Pulmonary artery endothelial cell (primary cell): Measurements from ENCODE around the gene NT5M. TPM values are rescaled to one million over a fixed set of nuclear protein-coding genes. Genes with fewer than 3 reads are reported as not detected.

Experiments
- DNase-seq: peaks from one replicate; pipeline ENCODE4 v3.0.0-alpha.2; 2011; ENCODE audit warnings: low read depth, low spot score
- total RNA-seq: library from RNA; depleted of rRNA; stranded (reverse); fragments of >200 nt; gene quantifications from 2 replicates; pipeline ENCODE4 v1.2.3, GENCODE V29; 2014

Gene NT5M
- total RNA-seq, 1 donor from 2014 or later: 2.6 TPM

DNA sequence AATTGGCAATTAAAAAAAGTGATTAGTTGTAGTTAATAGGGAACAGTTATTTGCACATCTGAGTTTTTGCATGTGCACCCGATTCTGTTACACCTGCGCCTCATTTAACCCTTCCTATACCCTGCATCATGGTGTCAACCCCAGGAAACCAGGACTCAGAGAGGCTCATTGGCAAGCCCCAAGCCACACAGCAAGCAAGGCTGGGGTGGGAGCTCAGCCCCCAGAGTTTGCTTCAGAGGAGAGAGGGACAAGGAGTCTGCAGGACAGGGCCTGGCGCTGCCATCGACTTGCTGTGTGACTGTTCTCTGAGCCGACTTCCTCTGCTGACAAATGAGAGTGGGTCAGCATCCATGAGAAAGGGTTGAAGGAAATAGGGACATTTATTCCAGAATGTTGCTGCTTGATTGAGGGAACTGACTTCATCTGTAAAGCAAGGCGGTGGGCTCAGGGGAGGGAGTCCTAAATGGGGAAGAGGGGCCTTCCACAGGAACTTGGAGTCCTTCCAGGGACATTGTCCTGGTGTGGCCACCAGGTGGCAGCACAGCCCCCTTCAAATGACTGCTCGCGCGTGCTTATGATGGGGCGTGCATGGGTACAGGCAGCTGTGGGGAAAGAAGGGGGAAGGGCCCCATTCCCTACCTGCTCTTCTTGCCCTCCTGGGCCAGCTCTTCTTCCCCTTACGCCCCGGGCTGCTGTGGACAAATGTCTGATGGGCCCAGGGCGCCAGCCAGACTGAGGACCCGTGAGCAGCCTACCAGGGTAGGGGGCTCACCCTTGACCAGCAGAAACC, 51.6 kb downstream of the NT5M start:
- DNase-seq: no peak

DNA sequence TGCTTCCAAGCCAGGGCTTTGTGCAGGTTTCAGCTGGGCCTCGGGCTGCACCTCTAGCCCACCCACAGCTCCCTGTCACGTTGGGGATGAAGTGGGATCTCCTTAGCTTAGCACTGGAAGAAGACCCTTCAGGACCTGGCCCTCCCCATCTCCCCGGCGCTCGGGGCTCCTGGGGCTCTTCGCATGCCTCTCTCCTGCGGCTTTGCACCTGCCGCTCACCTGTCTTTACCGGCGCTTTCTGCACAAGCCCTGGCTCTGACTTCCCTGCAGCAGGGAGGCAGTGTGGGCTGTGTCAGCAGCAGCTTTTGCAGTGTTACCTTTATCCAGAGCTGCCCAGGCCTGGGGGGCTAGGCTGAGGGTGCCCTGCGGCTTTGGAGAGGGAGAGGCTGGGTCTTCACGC, 52.3 kb downstream of the NT5M start:
- no peak for DNase-seq

DNA sequence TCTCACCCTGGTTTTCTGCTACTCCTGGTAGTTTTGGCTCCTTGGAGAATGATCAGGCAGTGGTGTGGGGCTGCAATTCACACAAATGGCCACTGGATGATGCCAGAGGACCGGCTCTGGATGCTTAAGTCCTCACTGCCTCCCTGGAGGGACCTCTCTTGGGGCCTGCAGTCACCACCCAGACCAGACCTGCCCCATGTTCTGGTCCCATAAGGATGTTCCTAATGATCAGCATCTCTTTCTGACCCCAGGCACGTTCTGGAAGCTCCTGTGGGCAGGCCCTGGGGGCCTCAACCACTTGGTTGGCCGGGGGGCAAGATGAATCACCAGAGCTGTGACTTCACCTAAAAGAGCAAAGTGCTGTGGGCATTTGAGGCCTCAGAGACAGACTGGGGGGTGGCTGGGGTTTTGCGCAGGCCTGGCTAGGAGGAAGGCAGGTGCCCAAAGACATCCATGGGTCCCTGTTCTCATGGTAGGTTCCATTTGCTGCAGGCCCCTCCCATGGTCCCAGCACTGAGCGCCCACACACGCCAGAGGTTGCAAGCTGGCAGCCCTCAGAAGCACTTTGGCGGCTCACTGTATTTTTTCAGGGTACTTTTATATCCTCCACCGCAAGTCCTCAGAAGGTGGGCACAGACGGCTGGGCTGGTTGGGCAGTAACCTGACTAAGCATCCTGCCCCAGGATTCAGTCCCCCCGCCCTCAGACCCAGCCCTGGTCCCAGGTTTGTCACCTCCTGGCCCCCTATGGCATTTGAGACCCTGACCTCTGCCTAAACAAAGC, 53.2 kb downstream of the NT5M start:
- DNase-seq: peak; percentile 58

DNA sequence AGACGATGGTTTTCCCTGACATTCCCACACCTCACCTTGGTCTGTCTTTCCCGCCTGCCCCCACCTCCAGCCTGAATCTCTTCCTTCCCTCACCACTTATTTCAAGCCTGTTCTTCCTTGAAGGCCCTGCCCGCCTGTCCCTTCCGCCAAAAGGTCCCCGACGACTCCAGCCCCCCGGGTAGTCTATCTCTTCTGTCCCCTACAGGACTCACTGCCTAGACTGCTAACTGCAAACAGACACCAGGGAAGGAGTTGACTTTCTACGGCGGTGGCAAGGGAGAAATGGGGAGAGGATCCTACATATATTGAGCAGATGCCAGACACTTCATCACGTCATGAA, 53.7 kb downstream of the NT5M start:
- DNase-seq: no peak

DNA sequence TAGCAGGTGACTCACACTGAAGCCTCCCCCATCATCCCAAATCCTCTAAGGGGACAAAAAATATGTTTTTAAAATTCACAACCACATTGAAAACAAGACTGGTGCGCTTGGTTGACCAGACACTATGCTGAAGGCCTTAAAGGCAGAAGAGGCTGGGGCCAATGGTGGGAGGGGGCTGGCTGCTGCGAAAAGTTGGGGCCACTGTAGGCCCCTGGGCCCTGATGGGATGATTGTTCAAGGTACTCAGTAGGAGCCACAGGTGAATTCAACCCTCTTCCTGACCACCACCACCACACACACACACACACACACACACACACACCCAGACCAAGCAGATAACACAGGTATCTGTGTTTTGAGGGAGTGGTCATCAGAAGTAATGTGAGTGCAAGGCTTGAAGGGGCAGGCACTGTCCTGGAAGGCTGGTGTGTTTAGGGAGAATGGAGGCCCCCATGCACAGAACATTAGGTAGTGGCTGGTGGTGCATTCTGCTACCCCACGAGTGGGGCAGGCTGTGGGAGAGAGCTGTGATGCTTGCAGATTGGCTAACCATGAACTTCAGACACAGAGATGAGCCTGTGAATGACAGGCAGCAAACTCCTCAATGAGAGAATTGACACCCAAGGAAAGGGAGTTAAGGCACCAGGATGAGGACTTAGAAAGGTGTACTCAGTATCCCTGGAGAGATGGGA, 55.0 kb downstream of the NT5M start:
- no peak for DNase-seq

DNA sequence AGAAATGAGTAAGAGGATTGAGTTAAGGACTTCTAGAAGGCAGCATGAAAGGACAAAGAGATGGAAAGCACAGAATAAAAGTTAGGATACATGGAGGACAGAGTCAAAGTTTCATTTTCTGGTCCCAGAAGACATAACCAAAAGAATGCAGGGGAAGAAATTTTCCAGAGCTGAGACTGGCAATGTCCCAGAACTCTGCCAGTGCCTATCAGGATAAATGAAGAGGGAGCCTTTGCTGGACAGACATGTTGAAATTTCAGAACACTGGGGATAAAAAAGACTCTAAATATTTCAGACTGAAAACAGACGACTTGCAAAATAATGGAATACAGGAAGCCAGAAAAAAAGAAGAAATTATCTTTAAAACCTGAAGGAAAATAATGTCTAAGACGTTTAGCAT, 55.7 kb downstream of the NT5M start:
- DNase-seq: no peak

DNA sequence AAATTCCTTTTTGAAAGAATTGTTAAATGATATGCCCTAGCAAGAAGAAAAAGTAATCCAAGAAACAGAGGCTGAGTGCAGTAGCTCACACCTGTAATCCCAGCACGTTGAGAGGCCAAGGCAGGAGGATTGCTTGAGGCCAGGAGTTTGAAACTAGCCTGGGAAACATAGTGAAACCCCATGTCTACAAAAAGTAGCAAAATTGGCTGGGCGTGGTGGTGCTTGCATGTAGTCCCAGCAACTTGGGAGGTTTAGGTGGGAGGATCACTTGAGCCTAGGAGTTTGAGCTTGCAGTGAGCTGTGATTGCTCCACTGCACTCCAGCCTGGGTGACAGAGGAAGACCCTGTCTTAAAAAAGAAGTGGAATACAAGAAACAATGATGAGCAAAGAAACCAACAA, 56.1 kb downstream of the NT5M start:
- no peak for DNase-seq

DNA sequence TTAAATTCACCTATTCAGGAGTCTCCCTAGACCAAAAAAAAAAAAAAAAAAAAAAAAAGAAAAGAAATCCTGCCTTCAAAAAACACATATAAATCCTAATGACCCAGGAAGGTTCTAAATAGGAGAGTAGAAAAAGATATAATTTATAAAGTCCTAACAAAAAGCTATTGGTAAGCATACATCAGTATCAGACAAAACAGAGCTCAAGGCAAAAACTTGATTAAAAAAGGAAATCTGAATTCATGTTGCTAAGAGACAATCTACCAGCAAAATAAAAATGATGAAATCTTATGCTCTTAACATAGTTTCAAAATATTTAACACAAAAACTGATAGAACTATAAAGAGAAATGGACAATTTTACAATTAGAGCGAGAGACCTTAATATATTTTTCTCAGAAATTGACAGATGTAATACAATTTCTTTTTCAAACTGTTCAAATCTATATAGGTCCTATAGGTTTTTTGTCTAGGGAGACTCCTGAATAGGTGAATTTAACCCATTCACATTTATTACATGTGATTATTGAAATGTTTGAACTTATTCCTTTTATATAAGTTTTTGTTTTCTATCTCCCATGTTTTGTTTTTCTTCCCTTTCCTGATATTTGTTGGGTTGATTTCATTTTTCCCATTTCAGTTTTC, 57.0 kb downstream of the NT5M start:
- no peak for DNase-seq

DNA sequence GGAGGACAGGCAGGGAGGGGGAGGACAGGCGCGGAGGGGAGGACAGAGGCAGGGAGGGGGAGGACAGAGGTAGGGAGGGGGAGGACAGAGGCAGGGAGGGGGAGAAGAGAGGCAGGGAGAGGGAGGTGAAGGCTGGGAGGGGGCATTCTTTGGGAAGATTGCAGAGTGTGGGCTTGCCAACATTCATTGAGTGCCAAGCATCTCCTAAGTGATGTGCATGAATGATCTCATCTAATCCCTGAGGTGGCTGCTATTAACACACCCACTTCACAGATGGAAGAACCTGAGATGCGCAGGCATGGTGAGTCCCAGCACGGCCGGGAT, 58.3 kb downstream of the NT5M start:
- DNase-seq: no peak

DNA sequence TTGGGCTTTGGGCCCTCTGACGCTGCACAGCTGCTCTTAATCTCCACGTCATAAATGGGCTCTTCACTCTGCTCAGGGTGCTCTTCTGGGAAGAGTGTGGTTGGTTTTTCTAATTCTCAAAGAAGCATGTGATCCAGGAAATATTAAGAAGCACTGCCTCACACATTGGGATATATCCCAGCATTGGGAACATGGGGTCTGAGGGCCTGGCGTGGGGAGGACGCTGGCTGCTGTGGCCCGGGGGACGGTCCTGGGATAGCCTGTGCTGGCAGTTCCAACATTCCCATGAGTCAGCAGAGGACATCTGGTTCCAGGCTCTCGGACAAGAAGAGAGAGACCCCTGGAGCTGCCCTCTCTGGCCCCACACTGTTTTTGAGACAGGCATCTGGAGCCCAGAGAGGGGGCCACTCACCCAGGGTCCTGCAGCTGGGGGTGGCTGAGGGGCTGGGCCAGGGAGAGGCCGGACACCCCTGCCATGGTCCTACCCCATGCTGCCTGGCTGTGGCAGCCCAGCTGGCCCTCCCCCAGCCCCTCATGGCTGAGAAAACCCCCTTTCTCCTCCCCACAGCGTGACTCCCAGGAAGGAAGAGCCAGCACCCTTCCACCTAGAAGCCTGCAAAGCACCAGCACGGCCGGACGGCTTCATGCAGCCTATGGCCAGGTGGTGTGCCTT, 58.8 kb downstream of the NT5M start:
- no peak for DNase-seq

DNA sequence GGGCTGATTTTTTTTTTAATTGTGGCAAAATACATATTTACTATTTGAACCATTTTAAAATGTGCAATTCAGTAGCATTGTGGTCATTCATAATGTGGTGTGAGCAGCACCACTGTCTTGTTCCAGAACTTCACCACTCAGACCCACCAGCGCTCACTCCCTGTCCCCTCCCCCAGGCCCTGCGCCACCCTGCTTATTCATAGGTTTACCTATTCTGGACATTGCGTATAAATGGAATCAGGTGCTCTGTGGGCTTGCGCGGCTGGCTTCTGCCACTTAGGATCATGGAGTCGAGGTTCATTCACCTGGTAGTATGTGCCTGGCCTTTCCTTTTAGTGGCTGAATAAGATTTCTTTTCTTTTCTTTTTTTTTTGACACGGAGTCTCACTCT, 59.4 kb downstream of the NT5M start:
- no peak for DNase-seq

DNA sequence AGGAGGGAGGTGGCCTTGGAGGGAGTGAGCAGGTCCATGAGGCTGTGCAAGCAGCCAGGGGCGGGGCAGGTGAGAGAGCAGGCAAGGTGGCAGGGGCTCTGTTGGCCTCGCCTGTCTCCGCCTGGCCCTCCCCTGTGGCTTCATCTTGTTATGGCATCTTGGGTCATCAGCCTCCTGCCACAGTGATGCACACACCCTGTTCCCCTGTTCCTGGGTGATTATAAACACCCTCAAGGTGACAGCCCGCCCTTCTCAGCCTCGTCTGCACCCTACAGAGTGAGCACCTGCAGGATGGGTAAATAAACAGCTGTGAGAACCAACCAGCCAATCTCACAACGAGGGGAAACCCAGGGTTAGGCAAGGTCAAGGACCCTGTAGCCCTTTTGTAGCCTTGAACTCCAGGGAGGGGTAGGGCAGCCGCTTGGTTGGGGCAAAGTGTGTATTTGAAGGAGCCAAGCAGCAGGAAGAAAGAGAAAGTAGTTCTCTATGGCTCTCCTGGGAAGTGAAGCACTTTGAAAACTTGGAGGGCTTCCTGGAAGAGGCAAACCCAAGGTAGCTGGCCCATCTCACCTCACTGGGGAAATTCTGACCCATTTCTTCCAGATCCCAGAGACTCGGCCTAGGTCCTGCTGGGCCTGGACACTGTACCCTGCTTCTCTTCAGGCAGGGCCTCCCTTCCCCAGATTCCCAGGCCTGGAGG, 60.6 kb downstream of the NT5M start:
- DNase-seq: no peak

DNA sequence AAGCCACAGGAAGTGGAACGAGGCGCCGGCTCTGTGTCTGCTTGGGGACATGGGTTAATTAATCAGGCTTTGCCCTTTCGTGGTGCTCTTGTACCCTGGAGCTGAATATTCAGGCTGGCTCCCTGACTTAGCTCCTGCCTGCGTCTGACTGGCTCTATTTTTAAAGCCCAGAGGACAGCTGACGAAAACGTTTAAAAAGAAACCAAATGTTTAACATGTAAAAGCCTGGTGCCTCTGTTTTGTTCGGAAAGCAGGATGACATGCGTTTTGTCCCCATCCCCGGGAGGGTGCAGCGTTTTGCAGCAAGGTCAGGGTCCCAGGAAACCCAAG, 61.1 kb downstream of the NT5M start:
- no peak for DNase-seq

DNA sequence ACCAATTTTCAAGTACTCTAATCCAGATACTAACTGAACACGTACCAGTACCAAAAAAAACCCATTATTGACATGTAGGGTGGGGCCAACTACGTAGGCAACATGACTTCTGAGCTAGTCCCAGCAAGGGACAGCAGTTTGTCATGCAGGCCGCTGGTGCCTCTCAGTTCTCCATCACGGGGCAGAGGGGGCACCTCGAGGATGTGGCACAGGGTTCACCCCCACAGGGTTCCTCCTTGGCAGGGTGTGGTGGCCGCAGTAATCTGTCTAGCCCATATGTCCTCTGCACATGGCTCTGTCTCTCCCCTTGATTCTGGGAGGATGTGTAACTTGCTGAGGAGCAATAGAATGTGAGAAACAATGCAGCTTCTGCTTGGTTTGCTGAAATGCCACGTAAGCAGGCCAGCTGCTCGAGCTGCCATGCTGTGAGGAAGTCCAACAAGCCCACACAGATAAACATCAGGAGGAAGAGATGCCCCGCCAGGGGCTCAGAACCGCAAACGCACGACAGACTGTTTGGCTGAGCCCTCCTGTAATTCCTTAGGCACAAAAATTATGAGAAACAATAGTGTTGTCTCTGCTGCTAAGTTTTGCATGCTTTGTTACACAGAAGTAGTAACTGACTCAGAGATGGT, 62.4 kb downstream of the NT5M start:
- no peak for DNase-seq

DNA sequence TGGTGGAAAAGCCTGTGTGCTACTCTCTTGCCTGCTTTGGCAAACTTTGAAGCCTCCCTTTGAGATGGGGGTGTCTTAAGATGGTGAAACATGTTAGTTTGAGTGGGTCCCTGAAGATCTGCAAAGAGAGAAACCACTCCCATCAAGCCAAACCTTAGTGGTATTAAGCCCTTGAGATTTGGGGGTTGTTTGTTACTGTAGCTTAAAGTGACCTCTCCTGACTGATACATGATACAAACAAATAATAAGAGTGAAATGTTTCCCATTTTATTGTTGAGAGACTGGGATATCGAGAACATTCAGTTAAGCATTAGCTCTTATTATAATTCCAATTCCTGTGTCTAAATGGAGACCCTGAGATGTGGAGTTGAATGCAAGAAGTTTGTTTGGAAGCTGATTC, 63.1 kb downstream of the NT5M start:
- DNase-seq: no peak

DNA sequence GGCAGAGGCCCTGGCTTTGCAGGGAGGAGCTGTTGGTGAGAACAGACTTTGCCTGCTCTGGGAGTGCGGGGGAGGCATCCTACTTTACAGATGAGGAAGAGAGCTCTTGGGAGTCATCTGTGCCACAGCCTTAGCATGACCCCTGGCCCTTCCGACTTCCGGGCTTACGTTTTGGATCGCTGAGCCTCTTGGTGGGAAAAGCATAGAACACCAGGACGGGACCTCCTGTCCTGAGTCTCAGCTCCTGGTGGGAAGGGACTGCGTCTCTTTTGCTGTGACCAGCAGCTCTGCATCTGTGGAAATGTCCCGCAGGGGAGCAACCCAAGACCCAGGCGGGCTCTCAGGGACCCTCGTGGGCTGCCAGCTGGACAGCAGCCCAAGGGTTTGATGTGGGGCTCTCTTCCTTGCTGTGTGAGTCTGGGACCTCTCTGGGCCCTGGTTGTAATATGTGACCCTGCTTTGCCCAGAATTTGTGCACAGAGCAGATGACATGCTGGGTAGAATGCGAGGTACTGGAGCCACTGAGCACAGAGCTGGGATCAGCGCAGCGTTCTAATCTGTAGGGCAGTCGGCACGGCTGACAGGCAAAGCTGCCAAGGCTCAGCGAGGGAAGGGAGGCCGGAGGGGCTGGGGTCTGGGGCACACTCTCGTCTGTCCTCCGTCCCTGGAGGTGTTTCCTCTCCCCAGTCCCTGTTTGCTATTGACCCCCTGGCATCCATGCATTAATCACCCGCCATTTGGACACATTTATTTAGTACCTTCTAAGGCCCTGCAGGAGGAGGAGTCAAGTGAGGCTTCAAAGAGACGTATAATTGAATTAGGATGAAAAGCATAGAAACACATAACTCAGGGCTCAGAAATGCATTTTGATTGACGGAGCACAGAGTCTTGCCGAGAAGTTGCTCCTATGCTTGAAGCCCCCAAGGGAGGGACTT, 64.0 kb downstream of the NT5M start:
- no peak for DNase-seq

DNA sequence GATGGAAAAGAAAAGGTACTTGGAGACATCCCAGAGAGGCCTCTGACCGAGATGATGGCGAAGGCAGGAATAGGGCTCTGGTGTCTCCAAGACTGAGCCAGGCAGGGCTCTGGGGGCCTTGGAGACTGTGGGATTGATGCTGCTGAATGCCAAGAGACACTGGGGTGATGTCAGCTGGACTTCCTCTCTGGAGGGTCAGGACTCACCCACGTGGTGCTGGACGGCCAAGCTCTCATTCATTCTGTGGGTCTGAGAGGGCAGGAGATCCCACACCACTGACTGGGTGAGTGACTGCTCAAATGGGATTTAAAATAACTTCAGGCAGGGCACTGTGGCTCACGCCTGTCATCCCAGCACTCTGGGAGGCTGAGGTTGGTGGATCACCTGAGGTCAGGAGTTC, 64.8 kb downstream of the NT5M start:
- DNase-seq: no peak

DNA sequence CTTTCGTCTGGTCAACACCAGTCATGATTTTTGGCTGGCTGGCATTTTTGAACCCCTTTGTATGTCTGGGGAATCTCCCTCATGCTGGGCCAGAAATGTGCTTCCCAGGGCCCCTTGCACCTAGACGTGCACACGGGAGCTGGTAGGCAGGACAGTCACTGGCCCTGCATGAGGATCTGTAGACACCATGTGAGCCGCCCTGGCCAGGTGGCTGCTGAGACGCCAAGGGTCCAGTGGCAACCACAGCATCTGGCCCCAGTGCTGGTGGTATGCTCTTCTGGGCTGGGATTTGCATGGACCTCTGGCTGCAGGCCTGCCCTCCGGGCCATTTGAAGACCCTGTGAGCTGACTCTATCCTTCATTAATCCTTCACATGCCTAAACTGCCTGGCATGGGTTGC, 67.5 kb downstream of the NT5M start:
- no peak for DNase-seq

DNA sequence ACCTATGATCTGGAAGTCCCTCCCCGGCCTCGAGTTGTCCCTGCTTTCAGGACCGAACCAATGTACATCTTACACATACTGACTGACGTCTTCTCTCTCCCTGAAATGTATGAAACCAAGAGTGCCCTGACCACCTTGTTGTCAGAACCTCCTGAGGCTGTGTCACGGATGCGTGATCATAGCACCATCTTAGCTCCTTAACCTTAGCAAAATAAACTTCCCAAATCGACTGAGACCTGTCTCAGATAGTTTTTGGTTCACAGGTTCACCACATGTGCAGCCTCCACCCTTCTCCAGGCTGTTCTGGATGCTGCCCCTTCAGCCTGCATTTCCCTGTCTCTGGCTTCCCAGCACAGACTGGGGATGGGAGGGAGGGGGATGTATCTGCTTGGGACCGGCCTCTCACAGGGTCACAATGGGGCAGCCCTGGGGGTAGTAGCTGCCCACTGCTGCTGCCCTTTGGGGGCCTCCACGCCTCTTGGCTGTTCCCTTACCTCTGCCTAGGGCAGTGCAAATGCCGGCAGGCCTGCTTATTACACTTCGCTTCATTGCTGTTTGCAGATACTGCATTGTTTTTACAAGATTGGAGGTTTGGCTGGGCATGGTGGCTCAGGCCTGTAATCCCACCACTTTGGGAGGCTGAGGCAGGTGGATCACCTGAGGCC, 69.8 kb downstream of the NT5M start:
- DNase-seq: no peak
